ENCODE results near the gene KCNMA1. TPM values are rescaled to one million over a fixed set of nuclear protein-coding genes. Genes with fewer than 3 reads are reported as not detected.
A peak's percentile ranks its signal among the peaks of the same experiment; 100 is the strongest.

The KCNMA1 gene
- total and polyA plus RNA-seq, 2 donors from 2014 or later: 4.2 to 8.9 TPM

DNA sequence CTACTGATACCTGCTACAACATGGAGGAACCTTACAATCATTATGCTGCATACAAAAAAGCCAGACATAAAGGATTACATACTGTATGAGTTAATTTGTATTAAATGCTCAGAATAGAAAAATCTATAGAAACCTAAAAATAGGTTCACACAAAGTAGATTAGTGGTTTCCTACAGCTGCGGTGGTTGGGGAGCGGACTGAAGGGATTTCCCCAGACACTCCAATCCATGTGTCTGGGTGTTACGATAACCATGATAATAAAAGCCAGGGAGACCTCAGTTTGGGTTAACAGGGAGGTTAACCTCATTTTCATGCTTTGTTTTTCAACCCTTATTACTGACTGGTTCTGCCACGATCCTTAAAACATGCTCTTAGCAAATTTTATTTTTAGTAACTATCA, 355.9 kb downstream of the KCNMA1 start:
- TF ChIP-seq CTCF (IDR thresholded peaks at IDR 0.05; ENCODE audit: borderline replicate concordance, extremely low read depth, insufficient read depth): no peak
- H3K27ac ChIP-seq (ENCODE audit: low read depth in 2 of 2, low read length in 2 of 2): no peak overlapping the region
- FAIRE-seq (no peak), DNase-seq (no peak)
- no peak overlapping the region for H3K4me3 ChIP-seq (ENCODE audit: low read length in 3 of 3)
- H3K36me3 ChIP-seq (ENCODE audit: control insufficient read depth in 2 of 3, insufficient read depth in 3 of 3, low read length in 3 of 3): no peaks in the 10 kb centered on the region
- no peak overlapping the region for H3K9ac ChIP-seq (ENCODE audit: low read length in 3 of 3)
- intact Hi-C loops (cut with DNase I): no loop called here
- no peaks in the 10 kb centered on the region for H3K27me3 ChIP-seq (ENCODE audit: control insufficient read depth, insufficient read depth, low read length)
- no peaks in the 10 kb centered on the region for H3K4me1 ChIP-seq (ENCODE audit: control insufficient read depth in 2 of 3, insufficient read depth in 2 of 3, low read depth in 1 of 3, low read length in 3 of 3)
- no peaks in the 10 kb centered on the region for H3K9me3 ChIP-seq (ENCODE audit: control insufficient read depth in 2 of 3, insufficient read depth in 1 of 3, low read length in 3 of 3)

DNA sequence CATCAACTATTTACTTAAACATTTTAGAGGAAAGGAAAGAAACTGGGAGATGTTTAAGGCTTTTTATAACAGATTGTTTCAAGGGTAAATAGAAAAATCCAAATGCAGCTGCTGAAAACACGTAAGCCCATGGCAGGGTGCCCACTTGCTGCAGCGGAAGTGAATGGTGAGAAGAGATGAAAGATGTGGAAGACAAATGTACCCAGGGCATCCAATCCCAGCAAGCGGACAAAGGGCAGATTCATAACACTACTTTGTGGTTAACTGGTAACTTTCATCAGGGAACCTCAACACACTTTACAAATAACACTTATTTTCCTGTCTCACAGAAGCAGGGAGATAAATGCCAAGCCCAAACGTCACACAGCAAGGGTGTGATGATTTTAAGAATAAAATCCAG, 358.4 kb downstream of the KCNMA1 start:
- H3K36me3 ChIP-seq (ENCODE audit: control insufficient read depth in 2 of 3, insufficient read depth in 3 of 3, low read length in 3 of 3): no peaks in the 10 kb centered on the region
- no peaks in the 10 kb centered on the region for H3K27me3 ChIP-seq (ENCODE audit: control insufficient read depth, insufficient read depth, low read length)
- FAIRE-seq (no peak), DNase-seq (no peak)
- H3K9me3 ChIP-seq (ENCODE audit: control insufficient read depth in 2 of 3, insufficient read depth in 1 of 3, low read length in 3 of 3): no peaks in the 10 kb centered on the region
- no peaks in the 10 kb centered on the region for H3K4me1 ChIP-seq (ENCODE audit: control insufficient read depth in 2 of 3, insufficient read depth in 2 of 3, low read depth in 1 of 3, low read length in 3 of 3)
- TF ChIP-seq CTCF (IDR thresholded peaks at IDR 0.05; ENCODE audit: borderline replicate concordance, extremely low read depth, insufficient read depth): no peak
- H3K9ac ChIP-seq (ENCODE audit: low read length in 3 of 3): no peak overlapping the region
- intact Hi-C loops (cut with DNase I): no loop called here
- H3K4me3 ChIP-seq (ENCODE audit: low read length in 3 of 3): no peak overlapping the region
- H3K27ac ChIP-seq (ENCODE audit: low read depth in 2 of 2, low read length in 2 of 2): no peak overlapping the region

DNA sequence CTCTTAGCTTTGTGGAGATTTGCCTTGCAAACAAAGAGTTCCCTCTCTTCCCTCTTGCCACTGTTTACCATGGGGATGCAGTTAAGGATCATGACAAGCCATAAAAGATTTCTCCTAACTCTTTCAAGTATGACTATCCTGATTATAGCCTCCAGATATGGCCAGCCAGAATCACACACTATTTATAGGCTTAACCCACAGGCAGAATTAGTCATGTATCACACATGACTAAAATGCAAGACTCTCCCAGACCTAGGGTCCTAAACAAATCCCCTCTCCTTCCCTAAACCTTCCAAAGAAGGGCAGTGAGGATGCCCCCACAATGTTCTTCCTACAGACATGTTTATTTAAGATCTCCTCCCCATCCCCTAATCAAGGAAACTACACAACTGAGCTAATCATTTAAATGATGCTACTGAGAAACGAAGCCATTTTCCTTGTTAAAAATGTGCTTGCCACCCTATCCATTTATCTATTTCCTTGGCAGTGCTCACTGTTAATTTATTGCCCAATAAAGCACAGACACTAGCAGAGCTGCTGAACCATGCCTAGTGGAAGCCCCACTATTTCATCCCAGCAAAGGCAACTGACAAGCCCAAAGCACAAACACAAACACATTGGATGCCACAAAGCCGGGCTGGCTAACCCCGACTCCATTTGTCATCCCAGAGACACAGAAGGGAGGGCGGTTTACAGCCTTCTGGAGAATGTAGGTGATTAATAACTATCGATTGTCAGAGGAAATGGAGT, 363.4 kb downstream of the KCNMA1 start:
- Histone ChIP-seq H3K9ac (ENCODE audit: low read length in 3 of 3) (no peak overlapping the region), H3K9me3 (ENCODE audit: control insufficient read depth in 2 of 3, insufficient read depth in 1 of 3, low read length in 3 of 3) (no peaks in the 10 kb centered on the region), H3K27ac (ENCODE audit: low read depth in 2 of 2, low read length in 2 of 2) (no peak overlapping the region), H3K4me3 (ENCODE audit: low read length in 3 of 3) (no peak overlapping the region), H3K36me3 (ENCODE audit: control insufficient read depth in 2 of 3, insufficient read depth in 3 of 3, low read length in 3 of 3) (no peaks in the 10 kb centered on the region), H3K27me3 (ENCODE audit: control insufficient read depth, insufficient read depth, low read length) (no peaks in the 10 kb centered on the region), H3K4me1 (ENCODE audit: control insufficient read depth in 2 of 3, insufficient read depth in 2 of 3, low read depth in 1 of 3, low read length in 3 of 3) (no peaks in the 10 kb centered on the region)
- intact Hi-C loops (cut with DNase I): no loop called here
- peak in 4 of 5 donors; percentile 53 to 86 (median 82) for DNase-seq
- TF ChIP-seq CTCF (IDR thresholded peaks at IDR 0.05; ENCODE audit: borderline replicate concordance, extremely low read depth, insufficient read depth): no peak
- FAIRE-seq: no peak

GRCh38 chr10:77269163-77269562, 368.4 kb downstream of the KCNMA1 start:
- H3K36me3 ChIP-seq (ENCODE audit: control insufficient read depth in 2 of 3, insufficient read depth in 3 of 3, low read length in 3 of 3): no peaks in the 10 kb centered on the region
- H3K27ac ChIP-seq (ENCODE audit: low read depth in 2 of 2, low read length in 2 of 2): no peak overlapping the region
- FAIRE-seq (no peak), DNase-seq (no peak)
- H3K4me3 ChIP-seq (ENCODE audit: low read length in 3 of 3): no peak overlapping the region
- H3K27me3 ChIP-seq (ENCODE audit: control insufficient read depth, insufficient read depth, low read length): no peaks in the 10 kb centered on the region
- no peaks in the 10 kb centered on the region for H3K4me1 ChIP-seq (ENCODE audit: control insufficient read depth in 2 of 3, insufficient read depth in 2 of 3, low read depth in 1 of 3, low read length in 3 of 3)
- H3K9ac ChIP-seq (ENCODE audit: low read length in 3 of 3): no peak overlapping the region
- no peak for TF ChIP-seq CTCF (IDR thresholded peaks at IDR 0.05; ENCODE audit: borderline replicate concordance, extremely low read depth, insufficient read depth)
- no peaks in the 10 kb centered on the region for H3K9me3 ChIP-seq (ENCODE audit: control insufficient read depth in 2 of 3, insufficient read depth in 1 of 3, low read length in 3 of 3)
- intact Hi-C loops (cut with DNase I): no loop called here

All from kidney (tissue), 14 donors.